HG03175 (cell line): ENCODE data around the gene RUNX1.

Experiments used
- ATAC-seq: cut with Tn5 transposase; IDR thresholded peaks from one replicate; pipeline ENCODE4 v1.9.1; 2021; ENCODE audit warnings: mild to moderate bottlenecking, moderate library complexity; ENCODE audit not compliant: unreplicated experiment

RUNX1 gene

GRCh38 chr21:35017256-35017655, 31.8 kb downstream of the RUNX1 start:
- no peak for ATAC-seq

- ATAC-seq, result no peak
Observed at GRCh38 chr21:35016517-35017188, 32.4 kb downstream of the RUNX1 start.

- no peak for ATAC-seq
Observed at GRCh38 chr21:35016071-35016470, 33.0 kb downstream of the RUNX1 start.

- ATAC-seq, result no peak
Observed at GRCh38 chr21:35015435-35016024, 33.6 kb downstream of the RUNX1 start.

GRCh38 chr21:35014302-35015041, 34.6 kb downstream of the RUNX1 start:
- no peak for ATAC-seq

GRCh38 chr21:35011681-35012080, 37.4 kb downstream of the RUNX1 start:
- ATAC-seq, result no peak

GRCh38 chr21:35010447-35010846, 38.7 kb downstream of the RUNX1 start:
- no peak for ATAC-seq

GRCh38 chr21:35007348-35007747, 41.8 kb downstream of the RUNX1 start:
- no peak for ATAC-seq

- ATAC-seq, result no peak
Observed at GRCh38 chr21:35006771-35007170, 42.3 kb downstream of the RUNX1 start.

GRCh38 chr21:35006248-35006647, 42.9 kb downstream of the RUNX1 start:
- ATAC-seq, result no peak

GRCh38 chr21:35005560-35006224, 43.4 kb downstream of the RUNX1 start:
- no peak for ATAC-seq

GRCh38 chr21:35005077-35005476, 44.0 kb downstream of the RUNX1 start:
- no peak for ATAC-seq

GRCh38 chr21:35004314-35004713, 44.8 kb downstream of the RUNX1 start:
- no peak for ATAC-seq

- no peak for ATAC-seq
Observed at GRCh38 chr21:35002879-35003722, 46.0 kb downstream of the RUNX1 start.

GRCh38 chr21:34999397-34999941, 49.6 kb downstream of the RUNX1 start:
- no peak for ATAC-seq

GRCh38 chr21:34998176-34998575, 50.9 kb downstream of the RUNX1 start:
- no peak for ATAC-seq

- ATAC-seq, result no peak
Observed at GRCh38 chr21:34997294-34997693, 51.8 kb downstream of the RUNX1 start.

GRCh38 chr21:34996304-34997101, 52.6 kb downstream of the RUNX1 start:
- no peak for ATAC-seq

- ATAC-seq, result no peak
Observed at GRCh38 chr21:34995979-34996303, 53.2 kb downstream of the RUNX1 start.
